Nephron progenitor cell (in vitro differentiated cells): ENCODE data around the gene EHF.

Experiments
- DNase-seq: peaks from one replicate; pipeline ENCODE4 v3.0.0; 2021
- H3K27ac Mint-ChIP-seq: 2 replicates; pipeline ENCODE4 v1.8.0; 2021; ENCODE audit warnings: mild to moderate bottlenecking, moderate library complexity, mixed read lengths
- H3K27me3 Mint-ChIP-seq: 2 replicates; pipeline ENCODE4 v1.8.0; 2021; ENCODE audit warnings: mild to moderate bottlenecking, low read depth, mixed read lengths; ENCODE audit not compliant: poor library complexity
- H3K36me3 Mint-ChIP-seq: 2 replicates; pipeline ENCODE4 v1.8.0; 2021; ENCODE audit warnings: low read depth, mixed read lengths
- H3K4me1 Mint-ChIP-seq: 2 replicates; pipeline ENCODE4 v1.8.0; 2021; ENCODE audit warnings: mixed read lengths
- H3K4me3 Mint-ChIP-seq: 2 replicates; pipeline ENCODE4 v1.8.0; 2021; ENCODE audit warnings: mild to moderate bottlenecking, moderate library complexity, mixed read lengths
- H3K9me3 Mint-ChIP-seq: 2 replicates; pipeline ENCODE4 v1.8.0; 2021; ENCODE audit warnings: mild to moderate bottlenecking, moderate library complexity, mixed read lengths
- TF ChIP-seq, protein P1 (sequence below): fragments of 200-600 bp; sonication (generic); IDR thresholded peaks from 2 replicates; pipeline ENCODE4 v1.5.0; 2021; ENCODE audit warnings: antibody characterized with exemption

EHF gene

DNA sequence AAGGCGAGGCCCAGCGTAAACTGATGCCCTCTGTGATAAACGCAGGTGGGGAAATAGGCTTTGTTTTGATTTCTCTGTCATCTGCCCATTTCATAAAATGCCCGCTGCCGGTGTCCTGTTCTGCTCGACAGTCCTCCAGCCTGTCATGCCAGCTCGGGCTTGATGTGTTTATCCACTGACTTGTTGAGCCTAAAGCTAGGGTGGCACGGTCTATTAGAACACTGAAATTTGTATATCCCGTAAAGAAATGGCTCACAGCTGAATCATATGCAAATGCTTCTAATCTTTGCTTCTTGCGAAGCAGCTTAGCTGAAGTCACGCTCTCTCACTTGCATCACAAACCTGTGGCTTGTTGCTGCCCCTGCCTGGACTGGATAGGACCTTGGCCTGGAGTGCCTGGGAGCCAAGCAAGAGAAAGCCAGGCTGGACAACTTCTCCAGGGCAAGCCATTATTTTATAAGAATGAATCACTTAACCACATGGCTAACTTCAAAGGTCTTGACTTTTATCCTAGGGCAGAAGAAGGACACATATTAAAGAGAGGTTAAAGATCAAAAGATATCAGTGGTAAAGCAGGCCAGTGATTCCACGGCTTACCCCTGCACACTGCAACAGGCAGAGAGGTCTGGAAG lies 33.1 kb downstream of the EHF start:
- peaks cover 44% of the 10 kb centered on the region for H3K4me1 Mint-ChIP-seq
- H3K4me3 Mint-ChIP-seq = no peak overlapping the region
- no peaks in the 10 kb centered on the region for H3K36me3 Mint-ChIP-seq
- H3K9me3 Mint-ChIP-seq = no peaks in the 10 kb centered on the region
- TF ChIP-seq, protein P1, sequence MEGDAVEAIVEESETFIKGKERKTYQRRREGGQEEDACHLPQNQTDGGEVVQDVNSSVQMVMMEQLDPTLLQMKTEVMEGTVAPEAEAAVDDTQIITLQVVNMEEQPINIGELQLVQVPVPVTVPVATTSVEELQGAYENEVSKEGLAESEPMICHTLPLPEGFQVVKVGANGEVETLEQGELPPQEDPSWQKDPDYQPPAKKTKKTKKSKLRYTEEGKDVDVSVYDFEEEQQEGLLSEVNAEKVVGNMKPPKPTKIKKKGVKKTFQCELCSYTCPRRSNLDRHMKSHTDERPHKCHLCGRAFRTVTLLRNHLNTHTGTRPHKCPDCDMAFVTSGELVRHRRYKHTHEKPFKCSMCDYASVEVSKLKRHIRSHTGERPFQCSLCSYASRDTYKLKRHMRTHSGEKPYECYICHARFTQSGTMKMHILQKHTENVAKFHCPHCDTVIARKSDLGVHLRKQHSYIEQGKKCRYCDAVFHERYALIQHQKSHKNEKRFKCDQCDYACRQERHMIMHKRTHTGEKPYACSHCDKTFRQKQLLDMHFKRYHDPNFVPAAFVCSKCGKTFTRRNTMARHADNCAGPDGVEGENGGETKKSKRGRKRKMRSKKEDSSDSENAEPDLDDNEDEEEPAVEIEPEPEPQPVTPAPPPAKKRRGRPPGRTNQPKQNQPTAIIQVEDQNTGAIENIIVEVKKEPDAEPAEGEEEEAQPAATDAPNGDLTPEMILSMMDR = no peak
- no peak for DNase-seq
- H3K27me3 Mint-ChIP-seq = no peaks in the 10 kb centered on the region
- no peak overlapping the region for H3K27ac Mint-ChIP-seq

DNA sequence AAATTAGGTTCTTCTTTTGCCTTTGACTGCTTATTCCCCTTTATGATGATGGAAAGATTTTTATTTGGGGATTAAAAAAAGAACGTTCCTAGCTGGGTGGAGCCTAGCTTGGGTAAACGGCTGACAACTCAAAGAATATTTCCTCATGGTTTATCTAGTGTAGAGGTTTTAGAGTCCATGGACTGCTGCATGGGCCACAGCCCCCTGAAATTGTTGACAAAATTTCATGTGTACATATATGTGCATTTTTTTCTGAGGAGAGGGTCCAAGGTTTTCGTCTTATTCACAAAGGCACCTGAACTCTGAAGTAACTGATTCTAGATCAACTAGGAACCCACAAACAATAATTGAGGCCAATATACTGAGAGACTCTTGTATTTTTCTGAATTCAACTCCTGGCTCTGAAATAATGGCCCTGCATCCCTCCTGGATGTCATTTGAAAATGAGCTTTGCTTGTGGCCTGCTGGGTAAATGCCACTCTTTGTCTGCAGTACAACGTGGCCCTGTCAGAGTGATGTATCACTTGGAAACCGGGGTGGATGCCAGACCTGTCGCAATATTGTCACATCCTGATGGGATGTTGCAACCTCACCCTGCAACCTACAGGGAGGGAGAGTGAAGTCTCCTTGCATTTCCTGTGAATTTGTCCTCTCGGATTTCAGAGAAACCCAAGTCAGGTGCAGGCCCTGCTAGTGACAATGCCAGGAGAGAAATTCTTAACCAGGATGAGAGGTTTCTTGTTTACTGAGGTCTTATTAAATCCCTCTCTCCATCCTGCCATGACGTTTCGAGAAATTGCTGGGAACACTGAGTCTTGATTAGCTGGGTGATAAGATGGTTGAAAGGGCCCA lies 33.8 kb downstream of the EHF start:
- Mint-ChIP-seq H3K4me3 (no peak overlapping the region), H3K4me1 (peaks cover 44% of the 10 kb centered on the region), H3K27ac (no peak overlapping the region), H3K9me3 (no peaks in the 10 kb centered on the region), H3K36me3 (no peaks in the 10 kb centered on the region), H3K27me3 (no peaks in the 10 kb centered on the region)
- TF ChIP-seq, protein P1 = no peak
- no peak for DNase-seq

DNA sequence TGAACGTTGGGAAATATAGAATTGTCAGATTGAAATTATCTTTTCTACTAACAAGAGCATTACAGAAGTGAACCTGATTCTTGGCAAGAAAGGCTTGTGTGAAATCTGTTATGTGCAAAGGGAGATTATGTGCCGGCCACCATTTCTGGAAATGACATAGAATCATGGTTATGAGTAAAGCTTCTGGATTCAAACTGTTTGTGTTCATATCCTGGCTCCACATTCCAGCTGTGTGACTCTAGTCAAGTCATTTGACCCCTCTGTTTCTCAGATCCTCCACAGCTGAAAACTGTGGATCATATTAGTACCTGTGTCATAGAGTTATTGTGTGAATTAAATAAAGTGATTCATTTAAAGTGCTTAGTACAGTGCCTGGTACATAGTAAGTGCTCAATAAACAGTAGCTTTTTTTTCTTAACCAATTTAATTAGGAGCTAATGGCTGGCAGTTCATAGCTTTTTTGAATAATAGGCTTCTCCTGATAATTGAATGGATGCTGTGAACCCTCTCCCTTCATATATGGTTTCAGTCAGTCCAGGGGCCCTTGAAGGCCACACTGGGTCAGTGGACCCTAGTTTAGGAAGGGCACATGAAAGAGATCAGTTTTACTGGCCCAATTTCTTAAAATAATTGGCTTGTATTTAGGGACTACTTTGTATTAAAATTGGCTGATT lies 34.6 kb downstream of the EHF start:
- no peak for DNase-seq
- Mint-ChIP-seq H3K4me3 (no peak overlapping the region), H3K36me3 (no peaks in the 10 kb centered on the region), H3K9me3 (no peaks in the 10 kb centered on the region), H3K27ac (no peak overlapping the region), H3K4me1 (peaks cover 41% of the 10 kb centered on the region), H3K27me3 (no peaks in the 10 kb centered on the region)
- TF ChIP-seq, protein P1 = no peak

DNA sequence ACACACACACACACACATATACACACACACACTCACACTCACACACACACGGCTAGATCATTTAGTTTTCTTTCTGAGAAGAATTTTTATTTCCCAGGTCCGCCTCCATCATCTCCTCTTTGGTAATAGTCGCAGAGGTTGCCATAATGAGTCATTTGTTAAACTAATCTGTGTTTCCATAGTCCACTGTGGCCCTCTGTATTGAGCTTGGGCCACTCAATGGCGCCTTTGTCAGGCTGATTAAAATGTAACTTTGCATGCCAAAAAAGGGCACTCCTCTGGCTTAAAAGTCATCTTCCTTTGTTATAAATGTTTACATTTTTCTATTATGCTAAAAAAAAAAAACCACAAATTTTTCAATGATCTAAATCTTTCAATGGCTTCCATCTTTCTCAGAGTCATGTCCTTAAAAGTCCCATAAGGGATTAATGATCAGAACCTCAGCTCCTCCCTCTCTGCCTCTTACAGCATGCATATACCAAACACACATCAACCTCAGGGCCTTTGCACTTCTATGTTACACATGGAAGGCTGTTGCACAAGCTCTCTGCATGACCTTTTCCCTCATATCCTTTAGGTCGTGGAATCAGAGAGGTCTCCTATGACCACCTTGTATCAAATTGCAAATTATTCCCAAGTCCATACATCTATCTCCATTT lies 35.3 kb downstream of the EHF start:
- H3K9me3 Mint-ChIP-seq = no peaks in the 10 kb centered on the region
- no peaks in the 10 kb centered on the region for H3K27me3 Mint-ChIP-seq
- no peak overlapping the region for H3K27ac Mint-ChIP-seq

More for the DNA sequence above, 35.3 kb downstream of the EHF start:
- Mint-ChIP-seq H3K4me1 (peaks cover 36% of the 10 kb centered on the region), H3K4me3 (no peak overlapping the region), H3K36me3 (no peaks in the 10 kb centered on the region)
- TF ChIP-seq, protein P1 = no peak
- DNase-seq = no peak
